WI38 (cell line): ENCODE results near the gene DROSHA.

Experiments
- H3K4me3 ChIP-seq: 2 replicates; pipeline ENCODE4 v1.5.1; 2011; ENCODE audit warnings: low read depth, mild to moderate bottlenecking, control low read depth, low read length
- CTCF ChIP-seq: IDR thresholded peaks from 2 replicates; pipeline ENCODE4 v1.5.1; 2012; ENCODE audit warnings: low read depth, mild to moderate bottlenecking, control low read depth, low read length

DROSHA gene

DNA sequence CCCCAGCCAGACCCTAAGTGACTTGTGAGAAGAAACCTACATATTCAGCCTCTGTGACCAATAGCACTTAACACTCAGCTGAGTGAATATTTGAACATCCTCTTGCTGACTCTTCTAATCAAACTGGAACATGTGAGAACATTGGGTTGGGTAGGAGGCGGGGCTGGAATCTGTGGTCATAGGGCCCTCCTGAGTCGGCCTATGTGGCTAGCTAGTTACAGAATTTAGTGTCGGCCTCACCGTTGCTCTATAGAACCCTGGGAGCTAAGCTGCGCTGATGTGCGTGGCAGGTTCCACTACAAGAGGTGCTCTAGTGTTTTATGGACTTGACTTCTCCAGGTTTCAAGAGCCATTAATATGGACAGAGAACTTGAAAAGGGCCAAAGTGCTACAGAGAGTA lies 138.8 kb downstream of the DROSHA start:
- no peak for TF ChIP-seq CTCF
- no peak overlapping the region for H3K4me3 ChIP-seq

DNA sequence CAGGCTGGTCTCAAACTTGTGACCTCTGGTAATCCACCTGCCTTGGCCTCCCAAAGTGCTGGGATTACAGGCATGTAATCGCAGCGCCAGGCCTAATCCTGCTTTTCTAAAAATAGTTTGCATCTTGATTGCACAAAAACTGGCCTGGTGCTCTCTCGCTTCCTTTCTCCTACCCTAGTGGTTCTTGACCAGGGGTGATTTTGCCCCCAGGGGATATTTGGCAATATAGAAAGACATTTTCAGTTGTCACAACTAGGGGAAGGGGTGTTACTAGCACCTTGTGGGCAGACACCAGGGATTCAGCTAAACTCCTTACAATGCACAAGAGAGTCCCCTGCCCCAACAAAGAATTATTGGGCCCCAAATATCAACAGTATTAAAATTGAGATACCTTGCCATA lies 139.8 kb downstream of the DROSHA start:
- no peak overlapping the region for H3K4me3 ChIP-seq
- TF ChIP-seq CTCF: no peak

- no peak for TF ChIP-seq CTCF
- H3K4me3 ChIP-seq: no peak overlapping the region
These were observed 141.6 kb downstream of the DROSHA start for GRCh38 chr5:31390256-31390655.

GRCh38 chr5:31385774-31386537 lies 145.9 kb downstream of the DROSHA start:
- no peak for TF ChIP-seq CTCF
- no peak overlapping the region for H3K4me3 ChIP-seq

- no peak for TF ChIP-seq CTCF
- H3K4me3 ChIP-seq: no peak overlapping the region
These were observed 148.2 kb downstream of the DROSHA start for GRCh38 chr5:31383734-31384133.

GRCh38 chr5:31382051-31382878 lies 149.6 kb downstream of the DROSHA start:
- H3K4me3 ChIP-seq: no peak overlapping the region
- TF ChIP-seq CTCF: no peak

GRCh38 chr5:31381299-31381698 lies 150.6 kb downstream of the DROSHA start:
- TF ChIP-seq CTCF: no peak

More at GRCh38 chr5:31381299-31381698, 150.6 kb downstream of the DROSHA start:
- no peak overlapping the region for H3K4me3 ChIP-seq
